HepG2 (cell line): ENCODE results near the gene PRKAR2B.

Experiments used
- HNRNPH1 ChIP-seq: fragments of 200-400 bp; formaldehyde crosslinking; optimal IDR thresholded peaks from 2 replicates; pipeline ENCODE3; 2017; ENCODE audit warnings: mild to moderate bottlenecking, low read depth, low read length
- TF ChIP-seq, protein P1 (sequence below): sonication (generic); formaldehyde crosslinking; IDR thresholded peaks from 2 replicates; pipeline ENCODE4 v1.5.0; 2020; ENCODE audit warnings: mild to moderate bottlenecking, missing genetic modification reagents, moderate library complexity

DNA sequence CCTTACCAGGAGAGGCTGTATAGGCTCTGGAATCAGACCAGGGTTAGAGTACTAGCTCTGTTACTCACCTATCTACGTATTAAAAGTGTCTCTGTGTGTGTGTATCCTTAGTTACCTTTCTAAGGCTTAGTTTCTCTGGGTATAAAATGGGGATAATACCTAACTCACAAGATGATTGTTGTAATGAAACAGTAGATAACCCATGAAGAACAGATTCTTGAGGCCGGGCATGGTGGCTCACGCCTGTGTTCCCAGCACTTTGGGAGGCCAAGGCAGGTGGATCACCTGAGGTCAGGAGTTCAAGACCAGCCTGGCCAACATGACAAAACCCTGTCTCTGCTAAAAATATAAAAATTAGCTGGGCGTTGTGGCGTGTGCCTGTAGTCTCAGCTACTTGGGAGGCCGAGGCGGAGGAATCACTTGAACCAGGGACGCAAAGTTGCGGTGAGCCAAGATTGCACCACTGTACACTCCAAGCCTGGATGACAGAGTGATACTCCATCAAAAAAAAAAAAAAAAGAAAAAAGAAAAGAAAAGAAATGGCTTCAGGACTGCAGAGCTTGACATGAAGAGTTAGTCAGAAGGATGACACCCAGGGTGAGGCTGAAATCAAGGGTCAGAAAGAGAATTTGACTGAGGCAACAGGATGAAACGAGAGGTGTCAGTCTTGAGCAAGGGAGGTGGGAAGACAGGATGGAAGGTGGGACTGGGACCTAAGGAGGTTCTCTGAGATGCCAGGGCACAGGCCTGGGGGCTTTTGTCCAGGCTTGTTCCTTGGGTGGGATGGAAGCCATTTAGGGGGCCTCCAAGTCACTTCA, 33.4 kb downstream of the PRKAR2B start:
- TF ChIP-seq, protein P1, sequence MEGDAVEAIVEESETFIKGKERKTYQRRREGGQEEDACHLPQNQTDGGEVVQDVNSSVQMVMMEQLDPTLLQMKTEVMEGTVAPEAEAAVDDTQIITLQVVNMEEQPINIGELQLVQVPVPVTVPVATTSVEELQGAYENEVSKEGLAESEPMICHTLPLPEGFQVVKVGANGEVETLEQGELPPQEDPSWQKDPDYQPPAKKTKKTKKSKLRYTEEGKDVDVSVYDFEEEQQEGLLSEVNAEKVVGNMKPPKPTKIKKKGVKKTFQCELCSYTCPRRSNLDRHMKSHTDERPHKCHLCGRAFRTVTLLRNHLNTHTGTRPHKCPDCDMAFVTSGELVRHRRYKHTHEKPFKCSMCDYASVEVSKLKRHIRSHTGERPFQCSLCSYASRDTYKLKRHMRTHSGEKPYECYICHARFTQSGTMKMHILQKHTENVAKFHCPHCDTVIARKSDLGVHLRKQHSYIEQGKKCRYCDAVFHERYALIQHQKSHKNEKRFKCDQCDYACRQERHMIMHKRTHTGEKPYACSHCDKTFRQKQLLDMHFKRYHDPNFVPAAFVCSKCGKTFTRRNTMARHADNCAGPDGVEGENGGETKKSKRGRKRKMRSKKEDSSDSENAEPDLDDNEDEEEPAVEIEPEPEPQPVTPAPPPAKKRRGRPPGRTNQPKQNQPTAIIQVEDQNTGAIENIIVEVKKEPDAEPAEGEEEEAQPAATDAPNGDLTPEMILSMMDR (CRISPR knock-in tag): no peak
- no peak for TF ChIP-seq HNRNPH1
